WTC11 (cell line): Measurements from ENCODE around the gene HPSE. TPM values are rescaled to one million over a fixed set of nuclear protein-coding genes. Genes with fewer than 3 reads are reported as not detected.

Source experiments
- ATAC-seq: fragments of 200-7000 bp; cut with Tn5 transposase; 2 replicates; pipeline ENCODE4 v1.10.0; 2021; ENCODE audit warnings: mild to moderate bottlenecking, moderate library complexity
- CTCF ChIA-PET: fragments of 300-600 bp; sonication (Branson Sonifier 250); formaldehyde crosslinking; loops from one replicate; lab custom pipeline; 2021; ENCODE audit warnings: antibody characterized with exemption; lab: Charles Lee
- POLR2A ChIA-PET: fragments of 350-600 bp; sonication (Branson Sonifier 250); formaldehyde crosslinking; loops from one replicate; lab custom pipeline; 2021; ENCODE audit warnings: antibody characterized with exemption; lab: Charles Lee
- DNase-seq: peaks from one replicate; pipeline ENCODE4 v3.0.0; 2021; ENCODE audit warnings: low spot score
- H3K27ac Mint-ChIP-seq: 2 replicates; pipeline ENCODE4 v1.8.0; 2021; ENCODE audit warnings: mixed read lengths
- H3K27me3 Mint-ChIP-seq: 2 replicates; pipeline ENCODE4 v1.8.0; 2021; ENCODE audit warnings: low read depth, mild to moderate bottlenecking, moderate library complexity, mixed read lengths
- H3K36me3 Mint-ChIP-seq: 2 replicates; pipeline ENCODE4 v1.8.0; 2021; ENCODE audit warnings: mixed read lengths
- H3K4me1 Mint-ChIP-seq: 2 replicates; pipeline ENCODE4 v1.8.0; 2022; ENCODE audit warnings: mixed read lengths
- H3K4me3 Mint-ChIP-seq: 2 replicates; pipeline ENCODE4 v1.8.0; 2021; ENCODE audit warnings: mild to moderate bottlenecking, moderate library complexity, mixed read lengths
- H3K9me3 Mint-ChIP-seq: 2 replicates; pipeline ENCODE4 v1.8.0; 2021; ENCODE audit warnings: mixed read lengths
- CREM ChIP-seq: sonication (generic); formaldehyde crosslinking; IDR thresholded peaks from 2 replicates; pipeline ENCODE4 v1.8.1; 2022; ENCODE audit warnings: mild to moderate bottlenecking, missing genetic modification reagents, moderate library complexity
- E2F5 ChIP-seq: sonication (generic); formaldehyde crosslinking; IDR thresholded peaks from 2 replicates; pipeline ENCODE4 v1.8.1; 2022; ENCODE audit warnings: mild to moderate bottlenecking, moderate library complexity, missing genetic modification reagents
- ESRRA ChIP-seq: sonication (generic); formaldehyde crosslinking; IDR thresholded peaks from 2 replicates; pipeline ENCODE4 v1.8.1; 2022; ENCODE audit warnings: mild to moderate bottlenecking, missing genetic modification reagents, borderline replicate concordance
- FOXJ3 ChIP-seq: sonication (generic); formaldehyde crosslinking; IDR thresholded peaks from 2 replicates; pipeline ENCODE4 v1.9.0; 2021; ENCODE audit warnings: missing genetic modification reagents, mild to moderate bottlenecking, borderline replicate concordance
- FOXK1 ChIP-seq: sonication (generic); formaldehyde crosslinking; IDR thresholded peaks from 2 replicates; pipeline ENCODE4 v1.8.0; 2022; ENCODE audit warnings: mild to moderate bottlenecking, moderate library complexity, missing genetic modification reagents
- JUN ChIP-seq: sonication (generic); formaldehyde crosslinking; IDR thresholded peaks from 2 replicates; pipeline ENCODE4 v1.8.0; 2023; ENCODE audit warnings: mild to moderate bottlenecking, missing genetic modification reagents
- NR3C1 ChIP-seq: sonication (generic); formaldehyde crosslinking; conservative IDR thresholded peaks from 2 replicates; pipeline ENCODE4 v1.8.1; 2023; ENCODE audit warnings: low read depth, mild to moderate bottlenecking, missing genetic modification reagents
- ZNF219 ChIP-seq: sonication (generic); formaldehyde crosslinking; IDR thresholded peaks from 2 replicates; pipeline ENCODE4 v1.8.0; 2023; ENCODE audit warnings: missing genetic modification reagents, mild to moderate bottlenecking, borderline replicate concordance
- ZNF396 ChIP-seq: fragments of 250-450 bp; sonication (Bioruptor Pico); IDR thresholded peaks from 2 replicates; pipeline ENCODE4 v1.8.0; 2021; ENCODE audit warnings: mild to moderate bottlenecking, moderate library complexity, borderline replicate concordance
- ZNF425 ChIP-seq: fragments of 250-450 bp; sonication (Bioruptor Pico); conservative IDR thresholded peaks from 2 replicates; pipeline ENCODE4 v1.9.0; 2021; ENCODE audit warnings: mild to moderate bottlenecking
- ZNF512 ChIP-seq: sonication (generic); formaldehyde crosslinking; IDR thresholded peaks from 2 replicates; pipeline ENCODE4 v1.8.1; 2022; ENCODE audit warnings: missing genetic modification reagents, borderline replicate concordance
- ZNF671 ChIP-seq: fragments of 250-450 bp; sonication (Bioruptor Pico); IDR thresholded peaks from 2 replicates; pipeline ENCODE4 v1.8.0; 2021; ENCODE audit warnings: mild to moderate bottlenecking
- total RNA-seq: library from RNA; stranded (reverse); gene quantifications from 3 replicates; pipeline ENCODE4 v1.2.3, GENCODE V29; 2021
- TF ChIP-seq, protein P1 (sequence below): fragments of 250-450 bp; sonication (Bioruptor Pico); IDR thresholded peaks from 2 replicates; pipeline ENCODE4 v1.9.0; 2021; ENCODE audit warnings: moderate library complexity, mild to moderate bottlenecking, inconsistent platforms, borderline replicate concordance
- TF ChIP-seq, protein P2 (sequence below): fragments of 250-450 bp; sonication (Bioruptor Pico); IDR thresholded peaks from 2 replicates; pipeline ENCODE4 v1.9.0; 2021; ENCODE audit warnings: mild to moderate bottlenecking
- TF ChIP-seq, protein P3 (sequence below): sonication (generic); formaldehyde crosslinking; IDR thresholded peaks from 2 replicates; pipeline ENCODE4 v1.8.0; 2022; ENCODE audit warnings: mild to moderate bottlenecking, missing genetic modification reagents
- TF ChIP-seq, protein P4 (sequence below): fragments of 250-450 bp; sonication (Bioruptor Pico); IDR thresholded peaks from 2 replicates; pipeline ENCODE4 v2.1.2; 2022; ENCODE audit warnings: mild to moderate bottlenecking, moderate library complexity
- TF ChIP-seq, protein P5 (sequence below): sonication (generic); formaldehyde crosslinking; IDR thresholded peaks from 2 replicates; pipeline ENCODE4 v1.8.1; 2023; ENCODE audit warnings: mild to moderate bottlenecking, moderate library complexity, missing genetic modification reagents

HPSE gene
- total RNA-seq, 1 experiment from 2014 or later, result 3.0 TPM

- Mint-ChIP-seq H3K27ac (no peak overlapping the region), H3K9me3 (no peaks in the 10 kb centered on the region), H3K36me3 (peaks cover 4% of the 10 kb centered on the region)
- CTCF ChIA-PET, result no interaction called here
- no peak for TF ChIP-seq CREM
- TF ChIP-seq ZNF219, result no peak
- TF ChIP-seq ZNF425 (CRISPR knock-in tag), result no peak
- no peak for TF ChIP-seq FOXK1 (CRISPR knock-in tag)
- TF ChIP-seq E2F5 (CRISPR knock-in tag), result no peak
- no peak for TF ChIP-seq FOXJ3 (CRISPR knock-in tag)
- TF ChIP-seq, protein P1, sequence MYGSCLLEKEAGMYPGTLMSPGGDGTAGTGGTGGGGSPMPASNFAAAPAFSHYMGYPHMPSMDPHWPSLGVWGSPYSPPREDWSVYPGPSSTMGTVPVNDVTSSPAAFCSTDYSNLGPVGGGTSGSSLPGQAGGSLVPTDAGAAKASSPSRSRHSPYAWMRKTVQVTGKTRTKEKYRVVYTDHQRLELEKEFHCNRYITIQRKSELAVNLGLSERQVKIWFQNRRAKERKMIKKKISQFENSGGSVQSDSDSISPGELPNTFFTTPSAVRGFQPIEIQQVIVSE (CRISPR knock-in tag), result no peak
- no peak for TF ChIP-seq ZNF396 (CRISPR knock-in tag)
- TF ChIP-seq, protein P2, sequence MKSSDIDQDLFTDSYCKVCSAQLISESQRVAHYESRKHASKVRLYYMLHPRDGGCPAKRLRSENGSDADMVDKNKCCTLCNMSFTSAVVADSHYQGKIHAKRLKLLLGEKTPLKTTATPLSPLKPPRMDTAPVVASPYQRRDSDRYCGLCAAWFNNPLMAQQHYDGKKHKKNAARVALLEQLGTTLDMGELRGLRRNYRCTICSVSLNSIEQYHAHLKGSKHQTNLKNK (CRISPR knock-in tag), result no peak
- no peak for TF ChIP-seq ZNF512 (CRISPR knock-in tag)
- TF ChIP-seq JUN (CRISPR knock-in tag), result no peak
- TF ChIP-seq, protein P3, sequence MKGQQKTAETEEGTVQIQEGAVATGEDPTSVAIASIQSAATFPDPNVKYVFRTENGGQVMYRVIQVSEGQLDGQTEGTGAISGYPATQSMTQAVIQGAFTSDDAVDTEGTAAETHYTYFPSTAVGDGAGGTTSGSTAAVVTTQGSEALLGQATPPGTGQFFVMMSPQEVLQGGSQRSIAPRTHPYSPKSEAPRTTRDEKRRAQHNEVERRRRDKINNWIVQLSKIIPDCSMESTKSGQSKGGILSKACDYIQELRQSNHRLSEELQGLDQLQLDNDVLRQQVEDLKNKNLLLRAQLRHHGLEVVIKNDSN (CRISPR knock-in tag), result no peak
- TF ChIP-seq ESRRA, result no peak
- TF ChIP-seq, protein P4, sequence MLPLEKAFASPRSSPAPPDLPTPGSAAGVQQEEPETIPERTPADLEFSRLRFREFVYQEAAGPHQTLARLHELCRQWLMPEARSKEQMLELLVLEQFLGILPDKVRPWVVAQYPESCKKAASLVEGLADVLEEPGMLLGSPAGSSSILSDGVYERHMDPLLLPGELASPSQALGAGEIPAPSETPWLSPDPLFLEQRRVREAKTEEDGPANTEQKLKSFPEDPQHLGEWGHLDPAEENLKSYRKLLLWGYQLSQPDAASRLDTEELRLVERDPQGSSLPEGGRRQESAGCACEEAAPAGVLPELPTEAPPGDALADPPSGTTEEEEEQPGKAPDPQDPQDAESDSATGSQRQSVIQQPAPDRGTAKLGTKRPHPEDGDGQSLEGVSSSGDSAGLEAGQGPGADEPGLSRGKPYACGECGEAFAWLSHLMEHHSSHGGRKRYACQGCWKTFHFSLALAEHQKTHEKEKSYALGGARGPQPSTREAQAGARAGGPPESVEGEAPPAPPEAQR, result no peak
- no peak for TF ChIP-seq ZNF671 (CRISPR knock-in tag)
- no peak for TF ChIP-seq NR3C1 (CRISPR knock-in tag)
- TF ChIP-seq, protein P5, sequence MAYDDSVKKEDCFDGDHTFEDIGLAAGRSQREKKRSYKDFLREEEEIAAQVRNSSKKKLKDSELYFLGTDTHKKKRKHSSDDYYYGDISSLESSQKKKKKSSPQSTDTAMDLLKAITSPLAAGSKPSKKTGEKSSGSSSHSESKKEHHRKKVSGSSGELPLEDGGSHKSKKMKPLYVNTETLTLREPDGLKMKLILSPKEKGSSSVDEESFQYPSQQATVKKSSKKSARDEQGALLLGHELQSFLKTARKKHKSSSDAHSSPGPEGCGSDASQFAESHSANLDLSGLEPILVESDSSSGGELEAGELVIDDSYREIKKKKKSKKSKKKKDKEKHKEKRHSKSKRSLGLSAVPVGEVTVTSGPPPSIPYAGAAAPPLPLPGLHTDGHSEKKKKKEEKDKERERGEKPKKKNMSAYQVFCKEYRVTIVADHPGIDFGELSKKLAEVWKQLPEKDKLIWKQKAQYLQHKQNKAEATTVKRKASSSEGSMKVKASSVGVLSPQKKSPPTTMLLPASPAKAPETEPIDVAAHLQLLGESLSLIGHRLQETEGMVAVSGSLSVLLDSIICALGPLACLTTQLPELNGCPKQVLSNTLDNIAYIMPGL (CRISPR knock-in tag), result no peak
- TF ChIP-seq, all 79 proteins: peak for 0
- H3K4me1 Mint-ChIP-seq, result no peaks in the 10 kb centered on the region
- no peaks in the 10 kb centered on the region for H3K27me3 Mint-ChIP-seq
- H3K4me3 Mint-ChIP-seq, result no peak overlapping the region
- ATAC-seq, result no peak
- POLR2A ChIA-PET, result no interaction called here
- DNase-seq, result no peak
Observed at GRCh38 chr4:83269256-83269655, 65.4 kb downstream of the HPSE start.
